BJ (cell line): ENCODE results near the gene ATXN2L. TPM values are rescaled to one million over a fixed set of nuclear protein-coding genes. Genes with fewer than 3 reads are reported as not detected.
"Not testable (repeated sequence)": the region's sequence is repeated elsewhere in the genome, so short reads cannot be mapped to it uniquely, and the experiment has no call there.

ENCODE experiments used
- CTCF ChIA-PET: fragments of 350-600 bp; formaldehyde crosslinking; extraction: SDS; loops from one replicate; lab custom pipeline; 2021; ENCODE audit warnings: antibody characterized with exemption, inconsistent platforms; lab: Yijun Ruan, JAX
- POLR2A ChIA-PET: fragments of 300-600 bp; sonication (Branson Sonifier 250); formaldehyde crosslinking; extraction: SDS; loops from one replicate; lab custom pipeline; 2021; ENCODE audit warnings: antibody characterized with exemption; lab: Charles Lee
- DNase-seq: peaks from one replicate; pipeline ENCODE4 v3.0.0-alpha.2; 2011; ENCODE audit warnings: low read depth
- H3K27me3 ChIP-seq: 2 replicates; pipeline ENCODE4 v1.6.0; 2011; ENCODE audit warnings: low read length; ENCODE audit not compliant: control insufficient read depth, insufficient read depth
- H3K36me3 ChIP-seq: 2 replicates; pipeline ENCODE4 v1.5.1; 2011; ENCODE audit warnings: low read length; ENCODE audit not compliant: control insufficient read depth, insufficient read depth
- H3K4me3 ChIP-seq: 2 replicates; pipeline ENCODE4 v1.5.1; 2011; ENCODE audit warnings: low read depth, mild to moderate bottlenecking, control low read depth, low read length
- polyA plus RNA-seq: library from polyadenylated mRNA; depleted of rRNA; stranded (reverse); fragments of >200 nt; gene quantifications from 2 replicates; pipeline ENCODE4 v1.2.3, GENCODE V29; 2011
- TF ChIP-seq, protein P1 (sequence below): IDR thresholded peaks from 2 replicates; pipeline ENCODE4 v1.5.1; 2011; ENCODE audit warnings: low read depth, mild to moderate bottlenecking, control low read depth, inconsistent platforms, low read length, moderate library complexity; ENCODE audit not compliant: insufficient read depth

ATXN2L gene
- polyA plus RNA-seq, 1 experiment: 19.9 TPM

DNA sequence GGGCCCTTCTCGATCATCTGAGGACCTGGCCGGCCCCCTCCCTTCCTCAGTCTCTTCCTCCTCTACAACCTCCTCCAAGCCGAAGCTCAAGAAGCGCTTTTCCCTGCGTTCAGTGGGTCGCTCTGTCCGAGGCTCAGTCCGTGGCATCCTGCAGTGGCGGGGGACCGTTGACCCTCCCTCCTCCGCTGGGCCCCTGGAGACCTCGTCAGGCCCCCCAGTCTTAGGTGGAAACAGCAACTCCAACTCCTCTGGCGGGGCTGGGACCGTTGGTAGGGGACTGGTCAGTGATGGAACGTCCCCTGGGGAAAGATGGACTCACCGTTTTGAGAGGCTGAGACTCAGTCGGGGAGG is 43.6 kb downstream of the ATXN2L start:
- Histone ChIP-seq H3K36me3 (peaks cover 23% of the 10 kb centered on the region), H3K27me3 (no peaks in the 10 kb centered on the region), H3K4me3 (no peak overlapping the region)
- TF ChIP-seq, protein P1, sequence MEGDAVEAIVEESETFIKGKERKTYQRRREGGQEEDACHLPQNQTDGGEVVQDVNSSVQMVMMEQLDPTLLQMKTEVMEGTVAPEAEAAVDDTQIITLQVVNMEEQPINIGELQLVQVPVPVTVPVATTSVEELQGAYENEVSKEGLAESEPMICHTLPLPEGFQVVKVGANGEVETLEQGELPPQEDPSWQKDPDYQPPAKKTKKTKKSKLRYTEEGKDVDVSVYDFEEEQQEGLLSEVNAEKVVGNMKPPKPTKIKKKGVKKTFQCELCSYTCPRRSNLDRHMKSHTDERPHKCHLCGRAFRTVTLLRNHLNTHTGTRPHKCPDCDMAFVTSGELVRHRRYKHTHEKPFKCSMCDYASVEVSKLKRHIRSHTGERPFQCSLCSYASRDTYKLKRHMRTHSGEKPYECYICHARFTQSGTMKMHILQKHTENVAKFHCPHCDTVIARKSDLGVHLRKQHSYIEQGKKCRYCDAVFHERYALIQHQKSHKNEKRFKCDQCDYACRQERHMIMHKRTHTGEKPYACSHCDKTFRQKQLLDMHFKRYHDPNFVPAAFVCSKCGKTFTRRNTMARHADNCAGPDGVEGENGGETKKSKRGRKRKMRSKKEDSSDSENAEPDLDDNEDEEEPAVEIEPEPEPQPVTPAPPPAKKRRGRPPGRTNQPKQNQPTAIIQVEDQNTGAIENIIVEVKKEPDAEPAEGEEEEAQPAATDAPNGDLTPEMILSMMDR: no peak
- CTCF ChIA-PET: interaction anchor here (2.2 kb wide), 1 partner anchor 20 kb away, joined by 9 read pairs; the partner anchor contains the start of gene TUFM
- POLR2A ChIA-PET: no interaction called here
- no peak for DNase-seq

DNA sequence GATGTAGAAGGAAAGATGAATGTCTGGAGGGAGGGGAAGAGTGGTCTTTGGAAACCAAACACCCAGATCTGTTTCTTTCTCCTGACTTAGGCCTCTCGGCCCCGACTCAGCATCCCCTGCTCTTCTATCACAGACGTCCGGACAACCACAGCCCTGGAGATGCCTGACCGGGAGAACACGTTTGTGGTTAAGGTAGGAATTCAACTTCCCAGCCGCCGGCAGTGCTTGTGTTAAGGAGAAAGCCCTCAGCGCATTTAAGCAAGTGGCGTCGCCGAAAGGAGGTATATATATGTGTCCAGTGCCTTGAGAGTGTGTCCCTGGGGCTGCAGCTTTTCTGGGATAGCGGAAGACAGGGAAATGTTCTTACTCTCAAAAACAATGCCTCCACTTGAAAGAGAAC is 44.4 kb downstream of the ATXN2L start:
- CTCF ChIA-PET: interaction anchor here (0.6 to 1.0 kb wide), 2 partner anchors 10 to 56 kb away, joined by 3 read pairs; no protein-coding TSS in a partner anchor

DNA sequence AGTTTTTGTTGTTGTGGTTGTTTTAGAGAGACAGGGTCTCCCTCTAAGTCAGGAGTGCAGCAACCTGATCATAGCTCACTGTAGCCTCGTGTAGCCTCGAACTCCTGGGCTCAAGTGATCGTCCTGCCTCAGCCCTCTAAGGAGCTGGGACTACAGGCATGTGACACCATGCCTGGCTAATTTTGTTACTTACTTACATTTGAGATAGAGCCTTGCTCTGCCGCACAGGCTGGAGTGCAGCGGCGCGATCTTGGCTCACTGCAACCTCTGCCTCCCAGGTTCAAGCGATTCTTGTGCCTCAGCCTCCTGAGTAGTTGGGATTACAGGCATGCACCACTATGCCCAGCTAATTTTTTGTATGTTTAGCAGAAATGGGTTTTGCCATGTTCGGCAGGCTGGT is 44.8 kb downstream of the ATXN2L start:
- H3K4me3 ChIP-seq, POLR2A ChIA-PET: not testable (repeated sequence)
- CTCF ChIA-PET: interaction anchor here (0.7 to 1.0 kb wide), 2 partner anchors 9 to 20 kb away, joined by 3 to 4 read pairs; no protein-coding TSS in a partner anchor

More for the DNA sequence above, 44.4 kb downstream of the ATXN2L start:
- H3K27me3 ChIP-seq: no peaks in the 10 kb centered on the region
- H3K4me3 ChIP-seq: no peak overlapping the region
- TF ChIP-seq, protein P1: no peak
- peaks cover 27% of the 10 kb centered on the region for H3K36me3 ChIP-seq
- POLR2A ChIA-PET: no interaction called here
- DNase-seq: no peak

DNA sequence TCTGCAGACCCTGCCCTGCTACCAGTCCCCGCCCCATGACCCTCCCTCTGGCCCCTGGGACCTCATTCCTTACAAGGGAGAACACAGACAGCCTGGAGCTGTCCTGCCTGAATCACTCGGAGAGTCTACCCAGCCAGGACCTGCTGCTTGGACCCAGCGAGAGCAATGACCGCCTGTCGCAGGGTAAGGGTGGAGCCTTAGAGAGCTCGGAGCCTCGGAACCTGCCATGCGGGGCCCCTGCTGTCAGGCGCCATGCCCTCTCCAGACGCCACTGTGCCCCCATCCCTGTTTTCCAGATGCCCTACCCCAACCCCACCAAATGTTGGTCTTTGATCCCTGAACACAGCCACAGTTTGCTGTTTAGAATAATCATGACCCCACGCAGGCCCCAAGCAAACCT is 46.4 kb downstream of the ATXN2L start:
- TF ChIP-seq, protein P1: no peak
- ChIA-PET CTCF (interaction anchor here (5.0 kb wide), 1 partner anchor 76 kb away, joined by 24 read pairs; no protein-coding TSS in a partner anchor), POLR2A (no interaction called here)
- no peak overlapping the region for H3K4me3 ChIP-seq
- DNase-seq: no peak
- peaks cover 35% of the 10 kb centered on the region for H3K36me3 ChIP-seq
- H3K27me3 ChIP-seq: no peaks in the 10 kb centered on the region

More for the DNA sequence above, 44.8 kb downstream of the ATXN2L start:
- H3K36me3 ChIP-seq: peaks cover 30% of the 10 kb centered on the region
- not testable (repeated sequence) for H3K27me3 ChIP-seq, DNase-seq

DNA sequence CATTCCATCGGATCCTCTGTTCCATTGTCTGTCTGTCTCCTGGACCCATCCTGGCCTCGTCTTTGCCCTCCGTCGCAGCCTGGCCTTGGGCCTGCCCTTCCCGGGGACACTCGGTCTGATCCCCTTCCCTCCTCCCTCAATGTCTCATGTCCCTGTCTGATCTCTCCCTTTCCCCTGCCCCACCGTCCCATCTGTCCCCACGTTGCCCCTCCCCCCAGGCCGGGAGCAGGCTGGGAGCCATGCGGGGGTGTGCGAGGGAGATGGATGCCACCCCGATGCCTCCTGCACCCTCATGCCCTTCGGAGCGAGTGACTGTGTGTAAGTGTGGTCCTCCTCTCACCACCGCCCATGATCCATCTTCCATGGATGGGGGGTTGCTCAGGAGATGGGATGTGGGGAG is 50.2 kb downstream of the ATXN2L start:
- POLR2A ChIA-PET: no interaction called here
- DNase-seq: no peak
- Histone ChIP-seq H3K27me3 (no peaks in the 10 kb centered on the region), H3K4me3 (no peak overlapping the region), H3K36me3 (peaks cover 32% of the 10 kb centered on the region)
- CTCF ChIA-PET: interaction anchor here (0.8 to 5.0 kb wide), 7 partner anchors 8 to 72 kb away, joined by 3 to 24 read pairs (median 4); partner anchors contain the start of genes SH2B1 and TUFM
- TF ChIP-seq, protein P1: no peak
